SK-N-SH (cell line): ENCODE results near the gene BAG3. TPM values are rescaled to one million over a fixed set of nuclear protein-coding genes. Genes with fewer than 3 reads are reported as not detected.

ENCODE experiments used
- CTCF ChIA-PET: fragments of 300-600, 350-600 bp; formaldehyde crosslinking; extraction: SDS; loops from one replicate; lab custom pipeline; 2021; lab: Yijun Ruan, JAX
- POLR2A ChIA-PET: fragments of 350-600 bp; sonication (Branson Sonifier 250); formaldehyde crosslinking; extraction: SDS; loops from one replicate; lab custom pipeline; 2020; ENCODE audit warnings: antibody characterized with exemption, inconsistent platforms; lab: Yijun Ruan, JAX
- DNase-seq: peaks from one replicate; pipeline ENCODE4 v3.0.0; 2012
- H2AFZ ChIP-seq: fragments of 200-600 bp; sonication (generic); 2 replicates; pipeline ENCODE4 v1.8.1; 2016; ENCODE audit warnings: antibody characterized with exemption, mild to moderate bottlenecking, low read depth
- H3F3A ChIP-seq: fragments of 200-600 bp; sonication (generic); replicated peaks from 2 replicates; pipeline ENCODE3; 2016; ENCODE audit warnings: antibody characterized with exemption, mild to moderate bottlenecking; ENCODE audit not compliant: insufficient read depth
- H3K27ac ChIP-seq, 2 experiments: fragments of 200-500 bp in 1 of 2; fragments of 200-600 bp in 1 of 2; sonication (Bioruptor generic) in 1 of 2; sonication (generic), shearing (Covaris generic) in 1 of 2; 2 replicates each; pipeline versions ENCODE4 v1.5.1 to v1.6.1; 2014 to 2016; ENCODE audit warnings: low read depth in 2 of 2, inconsistent platforms in 1 of 2, low read length in 1 of 2, mild to moderate bottlenecking in 1 of 2, mixed read lengths in 1 of 2
- H3K27me3 ChIP-seq: fragments of 200-600 bp; sonication (generic), shearing (Covaris generic); 2 replicates; pipeline ENCODE4 v1.6.1; 2016; ENCODE audit warnings: mixed run types; ENCODE audit not compliant: insufficient read depth
- H3K36me3 ChIP-seq, 2 experiments: fragments of 200-500 bp in 1 of 2; fragments of 200-600 bp in 1 of 2; sonication (Bioruptor generic) in 1 of 2; sonication (generic) in 1 of 2; replicated peaks in 1 of 2; 2 replicates each; pipeline versions ENCODE3 to v1.5.1; 2014 to 2016; ENCODE audit warnings: low read length in 1 of 2, mild to moderate bottlenecking in 1 of 2; ENCODE audit not compliant: insufficient read depth in 2 of 2, control insufficient read depth in 1 of 2
- H3K4me1 ChIP-seq, 2 experiments: fragments of 200-500 bp in 1 of 2; fragments of 200-600 bp in 1 of 2; sonication (Bioruptor generic) in 1 of 2; sonication (generic), shearing (Covaris generic) in 1 of 2; 2 replicates each; pipeline versions ENCODE4 v1.5.1 to v1.6.1; 2014 to 2016; ENCODE audit warnings: low read depth in 1 of 2, low read length in 1 of 2, mixed run types in 1 of 2; ENCODE audit not compliant: insufficient read depth in 2 of 2, control insufficient read depth in 1 of 2
- H3K4me2 ChIP-seq: fragments of 200-600 bp; sonication (generic), shearing (Covaris generic); 2 replicates; pipeline ENCODE4 v1.6.1; 2017; ENCODE audit warnings: mixed run types
- H3K4me3 ChIP-seq, 2 experiments: fragments of 200-500 bp in 1 of 2; fragments of 200-600 bp in 1 of 2; sonication (Bioruptor generic) in 1 of 2; sonication (generic), shearing (Covaris generic) in 1 of 2; 2 replicates each; pipeline versions ENCODE4 v1.5.1 to v1.8.1; 2014 to 2016; ENCODE audit warnings: low read depth in 2 of 2, inconsistent platforms in 1 of 2, low read length in 1 of 2, mild to moderate bottlenecking in 1 of 2, mixed read lengths in 1 of 2, moderate library complexity in 1 of 2
- H3K79me2 ChIP-seq: fragments of 200-600 bp; sonication (generic); 2 replicates; pipeline ENCODE4 v1.8.1; 2017; ENCODE audit warnings: mild to moderate bottlenecking; ENCODE audit not compliant: insufficient read depth
- H3K9ac ChIP-seq: fragments of 200-600 bp; sonication (generic); 2 replicates; pipeline ENCODE4 v1.6.1; 2017; ENCODE audit warnings: mixed run types
- H3K9me2 ChIP-seq: fragments of 200-600 bp; sonication (generic); 2 replicates; pipeline ENCODE4 v1.6.1; 2017; ENCODE audit warnings: mixed run types
- H3K9me3 ChIP-seq: fragments of 200-600 bp; sonication (generic); 2 replicates; pipeline ENCODE4 v1.6.1; 2017; ENCODE audit warnings: mixed run types, mild to moderate bottlenecking, moderate library complexity
- H4K20me1 ChIP-seq: fragments of 200-600 bp; sonication (generic); 2 replicates; pipeline ENCODE4 v1.6.1; 2017; ENCODE audit warnings: mild to moderate bottlenecking, mixed run types; ENCODE audit not compliant: insufficient read depth
- ELF1 ChIP-seq: IDR thresholded peaks from 2 replicates; pipeline ENCODE4 v1.4.0; 2012
- FOSL2 ChIP-seq: IDR thresholded peaks from 2 replicates; pipeline ENCODE4 v1.4.0; 2012; ENCODE audit warnings: low read depth, mild to moderate bottlenecking, moderate library complexity, borderline replicate concordance
- FOXJ3 ChIP-seq: sonication (generic); formaldehyde crosslinking; IDR thresholded peaks from 2 replicates; pipeline ENCODE4 v1.5.1; 2020; ENCODE audit warnings: mild to moderate bottlenecking, missing genetic modification reagents
- FOXM1 ChIP-seq: IDR thresholded peaks from 2 replicates; pipeline ENCODE4 v1.4.0; 2012; ENCODE audit warnings: low read depth, mild to moderate bottlenecking
- JUND ChIP-seq: IDR thresholded peaks from 2 replicates; pipeline ENCODE4 v1.4.0; 2012
- NFIC ChIP-seq: IDR thresholded peaks from 2 replicates; pipeline ENCODE4 v1.4.0; 2012; ENCODE audit warnings: borderline replicate concordance
- POLR2AphosphoS5 ChIP-seq: IDR thresholded peaks from 2 replicates; pipeline ENCODE4 v1.6.1; 2012; ENCODE audit warnings: low read depth, low read length
- RCOR1 ChIP-seq: fragments of 150-350 bp; IDR thresholded peaks from 2 replicates; pipeline ENCODE4 v1.6.1; 2017; ENCODE audit warnings: antibody characterized with exemption, low read length
- SIN3A ChIP-seq: IDR thresholded peaks from 2 replicates; pipeline ENCODE4 v1.6.1; 2012; ENCODE audit warnings: low read depth, mild to moderate bottlenecking, low read length, moderate library complexity, borderline replicate concordance
- TCF12 ChIP-seq: IDR thresholded peaks from 2 replicates; pipeline ENCODE4 v1.4.0; 2012
- YY1 ChIP-seq: IDR thresholded peaks from 2 replicates; pipeline ENCODE4 v1.4.0; 2012; ENCODE audit warnings: low read depth, mild to moderate bottlenecking
- WGBS: methylation state at CpG from one replicate; pipeline ENCODE4 v1.1.6; 2017; ENCODE audit warnings: low lambda C conversion rate; 5-methylcytosine and 5-hydroxymethylcytosine counted together
- polyA plus RNA-seq, 3 experiments: library from polyadenylated mRNA; depleted of rRNA; stranded (reverse); fragments of >200 nt; gene quantifications; 2 replicates each; pipeline ENCODE4 v1.2.3, GENCODE V29; 2012
- TF ChIP-seq, protein P1 (sequence below): IDR thresholded peaks from 2 replicates; pipeline ENCODE4 v1.6.1; 2012; ENCODE audit warnings: mild to moderate bottlenecking, low read depth, low read length, moderate library complexity
- TF ChIP-seq, protein P2 (sequence below): fragments of 150-350 bp; IDR thresholded peaks from 2 replicates; pipeline ENCODE4 v1.6.1; 2016; ENCODE audit warnings: mild to moderate bottlenecking, low read depth, low read length
- TF ChIP-seq, protein P3 (sequence below): fragments of 200-600 bp; sonication (generic); IDR thresholded peaks from 2 replicates; pipeline ENCODE4 v1.6.1; 2017; ENCODE audit warnings: antibody characterized with exemption, mild to moderate bottlenecking, moderate library complexity
- TF ChIP-seq, protein P4 (sequence below): IDR thresholded peaks from 2 replicates; pipeline ENCODE4 v1.4.0; 2012; ENCODE audit warnings: low read depth

BAG3 gene
- polyA plus RNA-seq, 1 of the 3 experiments (the other 2 are of a cell fraction), result 9.2 TPM

DNA sequence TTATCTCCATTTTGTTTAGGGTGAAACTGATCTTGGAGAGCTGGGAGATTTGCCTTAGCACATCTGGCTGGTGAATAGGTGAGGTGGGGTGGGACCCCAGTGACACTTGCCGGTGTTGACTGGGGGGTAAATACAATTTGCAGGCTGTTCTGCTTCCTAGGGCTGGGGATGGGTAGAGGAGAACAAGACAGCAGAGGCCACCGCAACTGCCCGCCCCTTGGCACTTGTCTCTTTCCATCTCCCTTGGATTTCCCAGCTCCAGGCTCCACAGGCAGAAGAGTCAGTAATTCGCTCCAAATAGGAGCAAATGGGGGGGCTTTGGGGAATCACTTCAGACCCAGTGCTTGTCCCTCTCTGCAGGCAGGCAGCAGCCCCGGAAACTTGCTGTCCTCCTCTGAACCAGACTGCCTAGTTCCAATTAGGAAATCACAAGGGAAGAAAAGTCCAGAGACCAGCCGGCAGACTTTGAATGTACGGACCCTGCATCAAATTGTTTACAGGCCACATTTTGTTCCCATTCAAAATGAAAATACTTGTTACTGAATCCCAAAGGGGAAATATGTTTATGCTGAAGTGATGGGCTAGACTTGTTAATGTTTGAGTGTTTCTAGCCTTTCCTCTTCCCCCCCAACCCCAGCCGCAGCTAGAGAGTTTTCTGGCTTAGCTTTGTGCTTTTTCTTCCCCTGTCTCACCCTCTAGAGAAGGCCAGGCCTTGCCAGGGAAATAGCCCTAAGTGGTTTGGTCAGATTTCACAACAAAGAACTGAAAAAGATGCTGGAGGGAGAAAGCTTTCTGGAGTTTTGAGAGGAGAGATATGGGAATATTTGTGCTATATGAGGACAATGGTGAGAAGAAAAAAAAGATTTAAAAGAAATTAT is 64.7 kb downstream of the BAG3 start:
- CTCF ChIA-PET, result interaction anchor here (1.5 to 3.1 kb wide), 3 partner anchors 11 to 35 kb away, joined by 4 to 11 read pairs (median 5); no protein-coding TSS in a partner anchor
- Histone ChIP-seq H3F3A (no peaks in the 10 kb centered on the region), H3K27ac (no peak overlapping the region), H2AFZ (no peak overlapping the region), H3K4me1 (no peaks in the 10 kb centered on the region; a peak in 1 of 4 replicates), H3K4me2 (no peak overlapping the region), H3K79me2 (no peaks in the 10 kb centered on the region), H3K9ac (no peak overlapping the region), H3K9me2 (no peaks in the 10 kb centered on the region), H4K20me1 (no peaks in the 10 kb centered on the region), H3K9me3 (no peaks in the 10 kb centered on the region), H3K27me3 (no peaks in the 10 kb centered on the region), H3K4me3 (no peak overlapping the region), H3K36me3 (no peaks in the 10 kb centered on the region)
- WGBS, result 92% methylated on average over 8 of the region's 8 CpGs
- TF ChIP-seq RCOR1, result no peak
- TF ChIP-seq, protein P1, sequence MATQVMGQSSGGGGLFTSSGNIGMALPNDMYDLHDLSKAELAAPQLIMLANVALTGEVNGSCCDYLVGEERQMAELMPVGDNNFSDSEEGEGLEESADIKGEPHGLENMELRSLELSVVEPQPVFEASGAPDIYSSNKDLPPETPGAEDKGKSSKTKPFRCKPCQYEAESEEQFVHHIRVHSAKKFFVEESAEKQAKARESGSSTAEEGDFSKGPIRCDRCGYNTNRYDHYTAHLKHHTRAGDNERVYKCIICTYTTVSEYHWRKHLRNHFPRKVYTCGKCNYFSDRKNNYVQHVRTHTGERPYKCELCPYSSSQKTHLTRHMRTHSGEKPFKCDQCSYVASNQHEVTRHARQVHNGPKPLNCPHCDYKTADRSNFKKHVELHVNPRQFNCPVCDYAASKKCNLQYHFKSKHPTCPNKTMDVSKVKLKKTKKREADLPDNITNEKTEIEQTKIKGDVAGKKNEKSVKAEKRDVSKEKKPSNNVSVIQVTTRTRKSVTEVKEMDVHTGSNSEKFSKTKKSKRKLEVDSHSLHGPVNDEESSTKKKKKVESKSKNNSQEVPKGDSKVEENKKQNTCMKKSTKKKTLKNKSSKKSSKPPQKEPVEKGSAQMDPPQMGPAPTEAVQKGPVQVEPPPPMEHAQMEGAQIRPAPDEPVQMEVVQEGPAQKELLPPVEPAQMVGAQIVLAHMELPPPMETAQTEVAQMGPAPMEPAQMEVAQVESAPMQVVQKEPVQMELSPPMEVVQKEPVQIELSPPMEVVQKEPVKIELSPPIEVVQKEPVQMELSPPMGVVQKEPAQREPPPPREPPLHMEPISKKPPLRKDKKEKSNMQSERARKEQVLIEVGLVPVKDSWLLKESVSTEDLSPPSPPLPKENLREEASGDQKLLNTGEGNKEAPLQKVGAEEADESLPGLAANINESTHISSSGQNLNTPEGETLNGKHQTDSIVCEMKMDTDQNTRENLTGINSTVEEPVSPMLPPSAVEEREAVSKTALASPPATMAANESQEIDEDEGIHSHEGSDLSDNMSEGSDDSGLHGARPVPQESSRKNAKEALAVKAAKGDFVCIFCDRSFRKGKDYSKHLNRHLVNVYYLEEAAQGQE, result no peak
- TF ChIP-seq NFIC, result no peak
- no peak for TF ChIP-seq FOXJ3 (CRISPR knock-in tag)
- TF ChIP-seq, protein P2, sequence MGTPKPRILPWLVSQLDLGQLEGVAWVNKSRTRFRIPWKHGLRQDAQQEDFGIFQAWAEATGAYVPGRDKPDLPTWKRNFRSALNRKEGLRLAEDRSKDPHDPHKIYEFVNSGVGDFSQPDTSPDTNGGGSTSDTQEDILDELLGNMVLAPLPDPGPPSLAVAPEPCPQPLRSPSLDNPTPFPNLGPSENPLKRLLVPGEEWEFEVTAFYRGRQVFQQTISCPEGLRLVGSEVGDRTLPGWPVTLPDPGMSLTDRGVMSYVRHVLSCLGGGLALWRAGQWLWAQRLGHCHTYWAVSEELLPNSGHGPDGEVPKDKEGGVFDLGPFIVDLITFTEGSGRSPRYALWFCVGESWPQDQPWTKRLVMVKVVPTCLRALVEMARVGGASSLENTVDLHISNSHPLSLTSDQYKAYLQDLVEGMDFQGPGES, result no peak
- TF ChIP-seq FOSL2, result no peak
- no peak for TF ChIP-seq SIN3A
- TF ChIP-seq, protein P3, sequence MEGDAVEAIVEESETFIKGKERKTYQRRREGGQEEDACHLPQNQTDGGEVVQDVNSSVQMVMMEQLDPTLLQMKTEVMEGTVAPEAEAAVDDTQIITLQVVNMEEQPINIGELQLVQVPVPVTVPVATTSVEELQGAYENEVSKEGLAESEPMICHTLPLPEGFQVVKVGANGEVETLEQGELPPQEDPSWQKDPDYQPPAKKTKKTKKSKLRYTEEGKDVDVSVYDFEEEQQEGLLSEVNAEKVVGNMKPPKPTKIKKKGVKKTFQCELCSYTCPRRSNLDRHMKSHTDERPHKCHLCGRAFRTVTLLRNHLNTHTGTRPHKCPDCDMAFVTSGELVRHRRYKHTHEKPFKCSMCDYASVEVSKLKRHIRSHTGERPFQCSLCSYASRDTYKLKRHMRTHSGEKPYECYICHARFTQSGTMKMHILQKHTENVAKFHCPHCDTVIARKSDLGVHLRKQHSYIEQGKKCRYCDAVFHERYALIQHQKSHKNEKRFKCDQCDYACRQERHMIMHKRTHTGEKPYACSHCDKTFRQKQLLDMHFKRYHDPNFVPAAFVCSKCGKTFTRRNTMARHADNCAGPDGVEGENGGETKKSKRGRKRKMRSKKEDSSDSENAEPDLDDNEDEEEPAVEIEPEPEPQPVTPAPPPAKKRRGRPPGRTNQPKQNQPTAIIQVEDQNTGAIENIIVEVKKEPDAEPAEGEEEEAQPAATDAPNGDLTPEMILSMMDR, result no peak
- no peak for TF ChIP-seq POLR2AphosphoS5
- TF ChIP-seq, protein P4, sequence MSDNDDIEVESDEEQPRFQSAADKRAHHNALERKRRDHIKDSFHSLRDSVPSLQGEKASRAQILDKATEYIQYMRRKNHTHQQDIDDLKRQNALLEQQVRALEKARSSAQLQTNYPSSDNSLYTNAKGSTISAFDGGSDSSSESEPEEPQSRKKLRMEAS, result no peak
- TF ChIP-seq JUND, result no peak
- no peak for TF ChIP-seq YY1
- TF ChIP-seq ELF1, result no peak
- TF ChIP-seq TCF12, result no peak
- no peak for TF ChIP-seq FOXM1
- POLR2A ChIA-PET, result no interaction called here
- peak; percentile 26 for DNase-seq
